ENCODE measurements around the gene CDH23. TPM values are rescaled to one million over a fixed set of nuclear protein-coding genes. Genes with fewer than 3 reads are reported as not detected.

The CDH23 gene
- total and polyA plus RNA-seq, 2 donors = 3.6 to 9.9 TPM

- H3K4me1 ChIP-seq (ENCODE audit: insufficient read depth) = no peaks in the 10 kb centered on the region
- no peak overlapping the region for H3K4me3 ChIP-seq (ENCODE audit: low read depth, low read length)
- H3K36me3 ChIP-seq (ENCODE audit: insufficient read depth) = no peaks in the 10 kb centered on the region
- 43% methylated on average over 14 of the region's 14 CpGs for WGBS
- DNase-seq (ENCODE audit: extremely low spot score) = no peak
- no peak overlapping the region for H3K27ac ChIP-seq (ENCODE audit: low read depth)
Measured at GRCh38 chr10:71647526-71648253, 251.0 kb downstream of the CDH23 start.

DNA sequence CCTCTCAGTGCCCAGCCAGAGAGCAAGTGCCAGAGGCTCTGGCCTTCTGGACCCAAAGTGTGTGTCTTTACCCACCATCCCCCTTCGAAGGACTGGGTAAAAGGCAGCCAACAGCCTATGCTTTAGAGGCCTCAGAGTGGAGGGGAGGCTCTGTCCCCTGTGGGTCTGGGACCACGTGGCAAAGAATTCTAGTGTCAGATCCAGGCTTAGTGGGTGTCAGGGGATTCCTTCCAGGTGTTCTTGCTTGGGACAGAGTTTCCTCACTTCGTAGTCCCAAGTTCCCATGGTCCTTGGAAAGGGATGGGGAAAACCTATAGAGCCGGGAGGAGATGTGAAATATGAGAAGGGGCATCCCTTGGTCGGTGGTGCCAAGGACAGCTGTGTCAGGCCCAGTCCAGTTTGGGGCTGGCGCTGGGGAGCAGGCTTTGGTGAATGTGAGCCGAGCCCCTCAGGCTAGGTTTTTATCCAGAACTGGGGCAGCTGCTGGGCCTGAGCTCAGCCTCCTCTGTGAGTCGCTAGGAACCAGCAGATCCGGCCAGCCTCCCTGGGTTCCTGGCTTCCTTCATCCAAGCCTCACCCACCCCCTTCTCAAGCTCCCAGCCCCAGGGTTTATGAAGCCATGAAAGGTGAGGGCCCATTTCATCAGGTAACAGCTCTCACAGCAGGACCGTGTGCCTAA, 251.7 kb downstream of the CDH23 start:
- no peak for DNase-seq (ENCODE audit: extremely low spot score)
- H3K4me1 ChIP-seq (ENCODE audit: insufficient read depth) = no peaks in the 10 kb centered on the region
- WGBS = 73% methylated on average over 10 of the region's 10 CpGs
- H3K4me3 ChIP-seq (ENCODE audit: low read depth, low read length) = no peak overlapping the region
- H3K27ac ChIP-seq (ENCODE audit: low read depth) = no peak overlapping the region
- H3K36me3 ChIP-seq (ENCODE audit: insufficient read depth) = no peaks in the 10 kb centered on the region

DNA sequence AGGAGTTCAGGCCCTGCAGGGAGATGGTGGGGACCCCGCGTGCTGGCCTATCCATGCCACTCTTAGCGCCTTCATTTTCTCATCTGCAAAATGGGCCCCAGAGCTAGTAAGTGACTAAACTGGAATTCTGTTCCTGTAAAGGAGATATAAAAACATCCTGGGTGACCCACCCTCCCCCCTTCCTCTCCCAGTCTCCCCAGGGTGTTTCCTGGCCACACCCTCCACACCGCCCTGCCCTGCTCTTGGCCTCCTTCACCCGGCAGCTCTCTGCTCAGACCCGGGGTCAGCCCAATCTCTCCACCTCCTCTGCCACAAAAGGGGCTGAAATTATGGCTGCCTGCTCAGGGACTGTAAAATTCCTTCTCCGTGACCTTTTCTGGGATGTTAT, 252.2 kb downstream of the CDH23 start:
- 88% methylated on average over 7 of the region's 7 CpGs for WGBS
- Histone ChIP-seq H3K4me3 (ENCODE audit: low read depth, low read length) (no peak overlapping the region), H3K4me1 (ENCODE audit: insufficient read depth) (no peaks in the 10 kb centered on the region), H3K27ac (ENCODE audit: low read depth) (no peak overlapping the region), H3K36me3 (ENCODE audit: insufficient read depth) (no peaks in the 10 kb centered on the region)
- DNase-seq (ENCODE audit: extremely low spot score) = no peak

DNA sequence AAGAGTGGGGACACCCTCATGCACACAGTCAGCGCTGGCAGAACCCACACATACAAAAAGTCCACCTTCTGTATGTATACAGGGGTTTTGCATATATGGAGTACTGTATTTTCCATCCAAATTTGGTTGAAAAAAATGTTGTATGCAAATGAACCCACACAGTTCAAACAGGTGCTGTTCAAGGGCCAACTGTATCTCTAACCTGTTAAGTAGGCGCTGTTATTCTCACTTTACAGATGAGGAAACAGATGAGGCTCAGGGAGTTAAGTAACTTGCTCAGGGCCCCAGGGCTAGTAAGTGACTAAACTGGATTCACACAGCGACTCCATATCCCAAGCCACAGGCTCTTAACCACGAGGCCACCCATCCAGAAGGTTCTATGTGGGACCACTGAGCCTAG, 252.9 kb downstream of the CDH23 start:
- 81% methylated on average over 4 of the region's 4 CpGs for WGBS
- Histone ChIP-seq H3K27ac (ENCODE audit: low read depth) (no peak overlapping the region), H3K4me3 (ENCODE audit: low read depth, low read length) (no peak overlapping the region), H3K36me3 (ENCODE audit: insufficient read depth) (no peaks in the 10 kb centered on the region), H3K4me1 (ENCODE audit: insufficient read depth) (no peaks in the 10 kb centered on the region)
- DNase-seq (ENCODE audit: extremely low spot score) = no peak

DNA sequence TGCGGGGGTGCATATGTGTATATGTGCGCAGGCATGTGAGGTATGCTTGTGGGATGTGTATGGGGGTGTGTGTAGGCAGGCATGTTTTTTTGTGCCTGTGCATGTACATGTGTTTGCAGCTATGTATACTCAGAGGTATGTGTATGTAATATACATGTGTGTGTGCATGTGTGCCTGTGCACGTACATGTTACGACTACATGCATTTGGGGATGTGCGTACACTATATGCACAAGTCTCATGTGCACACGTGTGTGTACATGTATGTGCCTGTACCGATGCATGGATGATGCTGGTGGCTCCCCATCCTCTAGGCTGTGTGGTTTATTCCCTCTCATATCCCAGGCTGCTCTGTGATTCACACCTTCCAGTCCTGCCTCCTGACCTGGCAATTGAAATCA, 253.7 kb downstream of the CDH23 start:
- 93% methylated on average over 7 of the region's 7 CpGs for WGBS
- no peak for DNase-seq (ENCODE audit: extremely low spot score)
- no peaks in the 10 kb centered on the region for H3K4me1 ChIP-seq (ENCODE audit: insufficient read depth)

GRCh38 chr10:71651428-71651827, 254.7 kb downstream of the CDH23 start:
- Histone ChIP-seq H3K4me1 (ENCODE audit: insufficient read depth) (no peaks in the 10 kb centered on the region), H3K27ac (ENCODE audit: low read depth) (no peak overlapping the region), H3K4me3 (ENCODE audit: low read depth, low read length) (no peak overlapping the region), H3K36me3 (ENCODE audit: insufficient read depth) (no peaks in the 10 kb centered on the region)
- 95% methylated on average over 6 of the region's 6 CpGs for WGBS
- DNase-seq (ENCODE audit: extremely low spot score) = no peak

More for the DNA sequence above, 253.7 kb downstream of the CDH23 start:
- Histone ChIP-seq H3K36me3 (ENCODE audit: insufficient read depth) (no peaks in the 10 kb centered on the region), H3K27ac (ENCODE audit: low read depth) (no peak overlapping the region), H3K4me3 (ENCODE audit: low read depth, low read length) (no peak overlapping the region)

- H3K36me3 ChIP-seq (ENCODE audit: insufficient read depth) = no peaks in the 10 kb centered on the region
- 86% methylated on average over 4 of the region's 4 CpGs for WGBS
- H3K27ac ChIP-seq (ENCODE audit: low read depth) = no peak overlapping the region
- no peak overlapping the region for H3K4me3 ChIP-seq (ENCODE audit: low read depth, low read length)
- H3K4me1 ChIP-seq (ENCODE audit: insufficient read depth) = no peaks in the 10 kb centered on the region
- no peak for DNase-seq (ENCODE audit: extremely low spot score)
Measured at GRCh38 chr10:71651928-71652327, 255.2 kb downstream of the CDH23 start.

- H3K36me3 ChIP-seq (ENCODE audit: insufficient read depth) = no peaks in the 10 kb centered on the region
- DNase-seq (ENCODE audit: extremely low spot score) = no peak
Measured at GRCh38 chr10:71653044-71653443, 256.3 kb downstream of the CDH23 start.

GRCh38 chr10:71656220-71656619, 259.5 kb downstream of the CDH23 start:
- Histone ChIP-seq H3K36me3 (ENCODE audit: insufficient read depth) (no peaks in the 10 kb centered on the region), H3K4me1 (ENCODE audit: insufficient read depth) (no peaks in the 10 kb centered on the region), H3K4me3 (ENCODE audit: low read depth, low read length) (no peak overlapping the region), H3K27ac (ENCODE audit: low read depth) (no peak overlapping the region)
- DNase-seq (ENCODE audit: extremely low spot score) = no peak
- 87% methylated on average over 7 of the region's 7 CpGs for WGBS

More at GRCh38 chr10:71653044-71653443, 256.3 kb downstream of the CDH23 start:
- 71% methylated on average over 1 of the region's 1 CpG for WGBS
- Histone ChIP-seq H3K27ac (ENCODE audit: low read depth) (no peak overlapping the region), H3K4me1 (ENCODE audit: insufficient read depth) (no peaks in the 10 kb centered on the region), H3K4me3 (ENCODE audit: low read depth, low read length) (no peak overlapping the region)

GRCh38 chr10:71657604-71658466, 261.1 kb downstream of the CDH23 start:
- H3K4me1 ChIP-seq (ENCODE audit: insufficient read depth) = no peaks in the 10 kb centered on the region

DNA sequence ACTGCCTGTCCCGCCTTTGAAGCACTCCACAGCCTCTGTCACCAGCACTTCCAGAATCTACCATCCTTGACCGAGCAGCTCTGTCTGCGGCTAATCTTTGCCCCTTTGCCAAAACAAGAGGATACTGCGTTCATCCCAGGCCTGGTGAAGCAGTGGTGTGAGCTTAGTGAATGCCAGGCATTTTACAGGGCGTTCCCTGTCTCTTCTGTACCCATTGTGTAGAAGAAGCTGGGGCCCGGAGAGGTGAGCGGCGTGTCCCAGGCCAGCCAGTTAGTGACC, 261.7 kb downstream of the CDH23 start:
- 94% methylated on average over 8 of the region's 8 CpGs for WGBS
- H3K27ac ChIP-seq (ENCODE audit: low read depth) = no peak overlapping the region
- no peak for DNase-seq (ENCODE audit: extremely low spot score)

More at GRCh38 chr10:71657604-71658466, 261.1 kb downstream of the CDH23 start:
- no peaks in the 10 kb centered on the region for H3K36me3 ChIP-seq (ENCODE audit: insufficient read depth)
- no peak for DNase-seq (ENCODE audit: extremely low spot score)
- no peak overlapping the region for H3K27ac ChIP-seq (ENCODE audit: low read depth)
- WGBS = 87% methylated on average over 16 of the region's 16 CpGs
- H3K4me3 ChIP-seq (ENCODE audit: low read depth, low read length) = no peak overlapping the region

DNA sequence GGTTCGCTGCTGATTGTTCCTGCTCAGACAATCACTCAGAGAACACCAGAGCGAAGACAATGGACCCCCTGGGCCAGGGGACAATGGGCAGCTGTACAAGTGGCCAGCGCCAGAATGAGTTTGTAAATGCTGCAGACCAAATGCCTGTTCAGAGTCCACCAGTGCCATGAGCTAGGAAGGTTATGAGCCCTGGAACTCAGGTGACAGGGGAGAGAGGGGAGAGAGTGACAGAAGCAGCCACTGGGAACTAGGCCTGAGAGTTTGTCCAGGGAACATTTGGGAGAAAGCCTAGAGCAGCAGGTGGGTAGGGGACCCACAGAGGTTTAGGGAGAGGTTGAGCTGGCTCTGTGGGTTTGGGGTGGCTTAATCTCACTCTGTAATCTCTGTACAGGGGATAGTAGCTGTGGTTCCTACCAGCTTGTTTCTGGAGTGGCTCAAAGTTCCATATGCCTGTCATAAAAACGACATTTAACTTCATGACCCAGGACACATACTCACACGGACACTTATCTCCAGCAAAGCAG, 262.5 kb downstream of the CDH23 start:
- 78% methylated on average over 5 of the region's 5 CpGs for WGBS

More for the DNA sequence above, 261.7 kb downstream of the CDH23 start:
- Histone ChIP-seq H3K4me3 (ENCODE audit: low read depth, low read length) (no peak overlapping the region), H3K36me3 (ENCODE audit: insufficient read depth) (no peaks in the 10 kb centered on the region), H3K4me1 (ENCODE audit: insufficient read depth) (no peaks in the 10 kb centered on the region)

DNA sequence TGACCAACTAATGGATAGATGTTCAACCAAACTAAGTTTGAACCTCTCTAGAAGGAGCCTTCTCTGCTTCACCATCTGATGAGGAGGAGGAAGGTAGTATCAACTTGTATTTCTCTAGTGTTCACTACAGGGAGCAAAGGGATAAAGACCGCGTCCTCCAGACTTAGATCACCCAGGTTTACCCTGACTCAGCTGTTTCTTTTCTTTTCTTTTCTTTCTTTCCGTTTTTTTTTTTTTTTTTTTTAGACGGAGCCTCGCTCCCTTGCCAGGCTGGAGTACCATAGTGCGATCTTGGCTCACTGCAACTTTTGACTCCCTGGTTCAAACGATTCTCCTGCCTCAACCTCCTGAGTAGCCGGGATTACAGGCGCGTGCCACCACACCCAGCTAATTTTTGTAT, 263.0 kb downstream of the CDH23 start:
- WGBS = 91% methylated on average over 10 of the region's 10 CpGs
- H3K27ac ChIP-seq (ENCODE audit: low read depth) = no peak overlapping the region

More for the DNA sequence above, 262.5 kb downstream of the CDH23 start:
- no peak overlapping the region for H3K4me3 ChIP-seq (ENCODE audit: low read depth, low read length)
- no peak overlapping the region for H3K27ac ChIP-seq (ENCODE audit: low read depth)
- DNase-seq (ENCODE audit: extremely low spot score) = no peak
- H3K4me1 ChIP-seq (ENCODE audit: insufficient read depth) = no peaks in the 10 kb centered on the region
- H3K36me3 ChIP-seq (ENCODE audit: insufficient read depth) = no peaks in the 10 kb centered on the region

More for the DNA sequence above, 263.0 kb downstream of the CDH23 start:
- no peak overlapping the region for H3K4me3 ChIP-seq (ENCODE audit: low read depth, low read length)
- DNase-seq (ENCODE audit: extremely low spot score) = no peak
- H3K4me1 ChIP-seq (ENCODE audit: insufficient read depth) = no peaks in the 10 kb centered on the region
- no peaks in the 10 kb centered on the region for H3K36me3 ChIP-seq (ENCODE audit: insufficient read depth)

All from urinary bladder (tissue), 4 donors.